Kidney (tissue), 14 donors: ENCODE measurements around the gene NPM3. TPM values are rescaled to one million over a fixed set of nuclear protein-coding genes. Genes with fewer than 3 reads are reported as not detected.
A peak's percentile ranks its signal among the peaks of the same experiment; 100 is the strongest.

Experiments used
- DNase-seq, 5 donors: peaks; one replicate each; pipeline ENCODE4 v3.0.0-alpha.2; 2013 to 2020
- FAIRE-seq: peaks from 2 replicates; lab custom pipeline; 2012; peaks lifted over from hg19 to GRCh38; lab: Jason Lieb, UNC
- H3K27ac ChIP-seq, 2 donors: one replicate each; pipeline ENCODE4 v1.7.0; 2013; ENCODE audit warnings: low read depth in 2 of 2, low read length in 2 of 2, inconsistent platforms in 1 of 2
- H3K27me3 ChIP-seq: one replicate; pipeline ENCODE4 v1.7.1; 2013; ENCODE audit warnings: low read length, inconsistent platforms; ENCODE audit not compliant: control insufficient read depth, insufficient read depth
- H3K36me3 ChIP-seq, 3 donors: one replicate each; pipeline versions ENCODE4 v1.7.0 to v1.7.1; 2013; ENCODE audit warnings: low read length in 3 of 3, control low read depth in 1 of 3, inconsistent platforms in 1 of 3; ENCODE audit not compliant: insufficient read depth in 3 of 3, control insufficient read depth in 2 of 3
- H3K4me1 ChIP-seq, 3 donors: one replicate each; pipeline versions ENCODE4 v1.7.0 to v1.7.1; 2013; ENCODE audit warnings: low read length in 3 of 3, inconsistent platforms in 1 of 3, low read depth in 1 of 3; ENCODE audit not compliant: control insufficient read depth in 2 of 3, insufficient read depth in 2 of 3
- H3K4me3 ChIP-seq, 3 donors: one replicate each; pipeline versions ENCODE4 v1.7.0 to v1.8.1; 2013; ENCODE audit warnings: low read length in 3 of 3, control low read depth in 1 of 3, inconsistent platforms in 1 of 3
- H3K9ac ChIP-seq, 3 donors: one replicate each; pipeline versions ENCODE4 v1.7.0 to v1.7.1; 2013; ENCODE audit warnings: low read length in 3 of 3, control low read depth in 1 of 3, inconsistent platforms in 1 of 3
- H3K9me3 ChIP-seq, 3 donors: one replicate each; pipeline versions ENCODE4 v1.7.0 to v1.7.1; 2013; ENCODE audit warnings: low read length in 3 of 3, control low read depth in 1 of 3, inconsistent platforms in 1 of 3; ENCODE audit not compliant: control insufficient read depth in 2 of 3, insufficient read depth in 1 of 3
- intact Hi-C: fragments of 100-400 bp; cut with DNase I; formaldehyde crosslinking; loops from one replicate; pipeline ENCODE4 v1.11.1; 2022
- polyA plus RNA-seq: library from polyadenylated mRNA; stranded (reverse); fragments of 350-450 nt; fragmentation: Illumina TruSeq; extraction: RNeasy Lipid Tissue Mini Kit (QIAGEN cat#74804); gene quantifications from one replicate; pipeline ENCODE4 v1.2.3, GENCODE V29; 2014; ENCODE audit warnings: low read depth, low replicate concordance; ENCODE audit not compliant: insufficient read depth
- total RNA-seq: library from RNA; stranded (reverse); fragmentation: NEBNext Ultra II Directional; extraction: Animal tissue kit (Norgen Biotek cat#: 25700); gene quantifications from one replicate; pipeline ENCODE4 v1.2.1, GENCODE V29; 2021
- TF ChIP-seq, protein P1 (sequence below): IDR thresholded peaks from 3 replicates; pipeline ENCODE4 v1.5.1; 2012; ENCODE audit warnings: mild to moderate bottlenecking, moderate library complexity, borderline replicate concordance; ENCODE audit not compliant: insufficient read depth; ENCODE audit errors: extremely low read depth
- donor health status: control.
- donor health status: control.
- donor health status: control.
- donor health status: control.
- donor health status: control.
- donor health status: DM: yes; HTN: yes; CAD: no.
- donor health status: Normal renal cell carcinoma (clear cell type).

Gene NPM3
- total and polyA plus RNA-seq, 2 donors from 2014 or later = 23.8 to 34.0 TPM

DNA sequence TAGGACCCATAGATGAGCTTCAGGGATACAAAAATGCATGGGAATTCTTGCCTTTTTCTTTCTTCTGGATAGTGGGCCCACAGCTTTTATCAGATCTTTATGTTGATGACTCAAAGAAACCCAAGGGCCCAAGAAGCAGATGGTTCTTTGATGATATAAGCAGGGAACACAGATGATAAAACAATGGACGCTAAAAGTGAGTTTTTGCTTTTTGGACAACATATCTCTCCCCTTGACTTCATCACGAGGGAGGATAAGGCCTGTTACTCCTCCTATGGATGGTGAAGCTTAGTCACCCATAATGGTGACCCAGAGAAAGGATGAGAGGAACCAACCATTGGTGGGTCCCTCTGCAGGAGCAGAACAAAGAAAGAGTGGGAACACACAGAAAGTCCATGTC is 41.5 kb upstream of the NPM3 start:
- H3K4me1 ChIP-seq = no peaks in the 10 kb centered on the region
- intact Hi-C loops = no loop called here
- H3K4me3 ChIP-seq = no peak overlapping the region
- H3K9me3 ChIP-seq = no peaks in the 10 kb centered on the region
- no peak overlapping the region for H3K9ac ChIP-seq
- no peaks in the 10 kb centered on the region for H3K27me3 ChIP-seq
- peaks cover 0 to 2% (median 0%) of the 10 kb centered on the region in 3 donors for H3K36me3 ChIP-seq
- TF ChIP-seq, protein P1, sequence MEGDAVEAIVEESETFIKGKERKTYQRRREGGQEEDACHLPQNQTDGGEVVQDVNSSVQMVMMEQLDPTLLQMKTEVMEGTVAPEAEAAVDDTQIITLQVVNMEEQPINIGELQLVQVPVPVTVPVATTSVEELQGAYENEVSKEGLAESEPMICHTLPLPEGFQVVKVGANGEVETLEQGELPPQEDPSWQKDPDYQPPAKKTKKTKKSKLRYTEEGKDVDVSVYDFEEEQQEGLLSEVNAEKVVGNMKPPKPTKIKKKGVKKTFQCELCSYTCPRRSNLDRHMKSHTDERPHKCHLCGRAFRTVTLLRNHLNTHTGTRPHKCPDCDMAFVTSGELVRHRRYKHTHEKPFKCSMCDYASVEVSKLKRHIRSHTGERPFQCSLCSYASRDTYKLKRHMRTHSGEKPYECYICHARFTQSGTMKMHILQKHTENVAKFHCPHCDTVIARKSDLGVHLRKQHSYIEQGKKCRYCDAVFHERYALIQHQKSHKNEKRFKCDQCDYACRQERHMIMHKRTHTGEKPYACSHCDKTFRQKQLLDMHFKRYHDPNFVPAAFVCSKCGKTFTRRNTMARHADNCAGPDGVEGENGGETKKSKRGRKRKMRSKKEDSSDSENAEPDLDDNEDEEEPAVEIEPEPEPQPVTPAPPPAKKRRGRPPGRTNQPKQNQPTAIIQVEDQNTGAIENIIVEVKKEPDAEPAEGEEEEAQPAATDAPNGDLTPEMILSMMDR = no peak
- no peak overlapping the region for H3K27ac ChIP-seq
- FAIRE-seq (no peak), DNase-seq (no peak)

DNA sequence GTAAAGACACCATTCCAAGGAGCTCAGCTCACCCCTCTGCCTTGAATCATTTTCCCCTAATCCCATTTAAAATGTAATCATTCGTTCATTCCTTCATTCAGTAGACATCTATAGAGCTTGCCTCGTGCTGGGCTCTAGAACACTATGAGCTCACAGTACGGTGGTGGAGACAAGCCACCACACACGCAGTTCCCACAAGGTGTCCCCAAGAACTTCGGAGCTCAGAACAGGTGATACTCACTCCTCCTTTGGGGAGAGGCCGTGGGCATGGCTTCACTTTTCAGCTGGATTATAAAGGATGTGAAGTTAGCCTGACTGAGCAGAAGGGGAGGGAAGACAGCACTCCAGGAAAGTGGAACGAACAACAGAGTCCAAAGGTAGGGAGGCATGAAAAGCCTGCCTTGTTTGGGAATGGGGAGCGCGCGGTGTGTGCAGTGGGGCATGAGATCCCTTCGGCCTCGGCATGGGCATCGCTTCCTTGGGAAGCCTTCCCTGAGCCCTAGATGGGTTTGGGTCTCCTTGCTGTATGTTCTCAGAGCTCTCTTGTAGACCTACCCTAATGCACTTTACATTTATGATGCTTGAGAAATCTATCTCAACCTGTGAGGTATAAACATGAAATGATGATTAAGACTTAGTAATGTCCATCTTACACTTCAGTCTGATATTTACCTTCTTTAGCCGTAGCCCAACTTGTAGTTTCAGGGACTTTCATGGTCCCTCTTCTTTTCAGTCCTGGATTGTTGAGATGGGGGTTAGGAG is 35.8 kb upstream of the NPM3 start:
- intact Hi-C loops = no loop called here
- H3K27me3 ChIP-seq = no peaks in the 10 kb centered on the region
- H3K27ac ChIP-seq = peak overlapping the region; percentile 82 to 96
- H3K4me3 ChIP-seq = peak overlapping the region; percentile 92 to 99 (median 93)
- no peaks in the 10 kb centered on the region for H3K9me3 ChIP-seq
- TF ChIP-seq, protein P1 = no peak
- H3K9ac ChIP-seq = peak overlapping the region; percentile 74 to 98 (median 93)
- no peaks in the 10 kb centered on the region for H3K36me3 ChIP-seq
- no peak for FAIRE-seq
- DNase-seq = peak in 4 of 5 donors; percentile 55 to 75 (median 72)
- peaks cover 3 to 11% (median 10%) of the 10 kb centered on the region in 3 donors for H3K4me1 ChIP-seq

DNA sequence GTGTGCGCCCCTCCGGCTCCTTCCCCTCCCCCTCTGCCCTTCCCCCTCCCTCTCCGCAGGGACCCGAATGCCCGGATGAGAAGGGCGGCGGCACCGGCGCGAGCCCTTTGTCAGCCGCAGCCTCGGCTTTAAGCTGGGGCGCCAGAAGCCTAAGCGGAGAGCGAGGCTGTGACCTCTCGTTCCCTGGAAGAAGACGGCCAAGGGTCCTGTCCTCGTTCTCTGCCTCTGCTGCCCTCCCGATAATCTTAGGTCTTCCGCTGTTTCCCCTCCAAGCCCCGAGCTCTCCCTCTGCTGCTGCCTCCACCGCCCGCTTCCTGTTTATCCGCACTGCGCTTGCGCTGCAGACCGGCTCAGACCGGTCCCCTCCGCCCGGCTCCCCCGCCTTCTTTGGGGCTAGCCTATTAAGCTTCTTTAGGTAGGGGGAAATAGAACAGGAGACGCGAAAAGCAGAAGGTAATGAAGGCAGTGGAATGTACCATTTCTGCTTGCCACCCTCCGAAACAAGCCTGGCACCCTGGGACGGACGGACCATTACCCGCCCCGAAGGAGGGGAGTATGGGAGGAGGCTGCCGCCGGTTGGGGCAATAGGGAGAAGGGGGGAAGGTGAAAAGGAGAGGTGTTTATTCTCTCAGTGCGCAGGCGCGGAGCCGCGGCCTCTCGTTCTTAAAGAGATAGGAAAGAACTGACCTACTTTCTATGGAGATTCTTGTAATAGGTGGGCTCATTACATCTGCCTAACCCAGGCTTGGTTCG is 35.0 kb upstream of the NPM3 start, which contains the start of gene OGA:
Gene OGA (minus strand): TSS at position 326 of the 753 bp plus-strand sequence. CDS start 422 bp downstream, outside the sequence.
- peak within 1 kb of the TSS; percentile 74 to 98 (median 93) for H3K9ac ChIP-seq

More for the DNA sequence above, 35.0 kb upstream of the NPM3 start, which contains the start of gene OGA:
- Histone ChIP-seq H3K36me3 (no peaks in the 10 kb centered on the region), H3K9me3 (no peaks in the 10 kb centered on the region), H3K27me3 (no peaks in the 10 kb centered on the region), H3K4me1 (peaks cover 3 to 14% (median 12%) of the 10 kb centered on the region in 3 donors), H3K4me3 (peak within 1 kb of the TSS; percentile 92 to 99 (median 93)), H3K27ac (peak within 1 kb of the TSS; percentile 93 to 96)
- FAIRE-seq (peak; percentile 88), DNase-seq (peak; percentile 99)
- TF ChIP-seq, protein P1 = peak; percentile 0
- intact Hi-C loops = no loop called here
